Activated B cell treated with CpG ODN at 0.5 μM for 24 hours (primary cell): ENCODE measurements around the gene RPIA. TPM values are rescaled to one million over a fixed set of nuclear protein-coding genes. Genes with fewer than 3 reads are reported as not detected.

Experiments used
- ATAC-seq: fragments of 200-7000 bp; cut with Tn5 transposase; one replicate; pipeline ENCODE4 v1.10.0; 2021; ENCODE audit warnings: low read depth, mild to moderate bottlenecking, moderate library complexity
- CTCF ChIA-PET: fragments of 350-600 bp; sonication (Branson Sonifier 250); formaldehyde crosslinking; loops from one replicate; lab custom pipeline; 2021; ENCODE audit warnings: antibody characterized with exemption; lab: Charles Lee
- POLR2A ChIA-PET: fragments of 350-600 bp; sonication (Branson Sonifier 250); formaldehyde crosslinking; loops from one replicate; lab custom pipeline; 2021; ENCODE audit warnings: antibody characterized with exemption; lab: Charles Lee
- DNase-seq: peaks from one replicate; pipeline ENCODE4 v3.0.0; 2022
- H3K27ac Mint-ChIP-seq: one replicate; pipeline ENCODE4 v1.8.0; 2020; ENCODE audit warnings: mixed read lengths
- H3K27me3 Mint-ChIP-seq: one replicate; pipeline ENCODE4 v1.8.0; 2021; ENCODE audit warnings: mixed read lengths
- H3K36me3 Mint-ChIP-seq: one replicate; pipeline ENCODE4 v1.8.0; 2021; ENCODE audit warnings: low read depth, mixed read lengths
- H3K4me1 Mint-ChIP-seq: one replicate; pipeline ENCODE4 v1.8.0; 2021; ENCODE audit warnings: mixed read lengths
- H3K4me3 Mint-ChIP-seq: one replicate; pipeline ENCODE4 v1.8.0; 2020; ENCODE audit warnings: mild to moderate bottlenecking, mixed read lengths
- H3K9me3 Mint-ChIP-seq: one replicate; pipeline ENCODE4 v1.8.0; 2020; ENCODE audit warnings: mixed read lengths
- CTCF ChIP-seq: fragments of 200-600 bp; IDR thresholded peaks from one replicate; pipeline ENCODE4 v1.8.0; 2022; ENCODE audit warnings: antibody characterized with exemption, mild to moderate bottlenecking
- intact Hi-C: fragments of 100-400 bp; cut with micrococcal nuclease; formaldehyde crosslinking; loops from one replicate; pipeline ENCODE4 v1.15.1; 2024
- total RNA-seq: library from RNA; stranded (reverse); gene quantifications from 2 replicates; pipeline ENCODE4 v1.2.3, GENCODE V29; 2022

The RPIA gene
- total RNA-seq, 1 donor from 2014 or later = 35.9 TPM

DNA sequence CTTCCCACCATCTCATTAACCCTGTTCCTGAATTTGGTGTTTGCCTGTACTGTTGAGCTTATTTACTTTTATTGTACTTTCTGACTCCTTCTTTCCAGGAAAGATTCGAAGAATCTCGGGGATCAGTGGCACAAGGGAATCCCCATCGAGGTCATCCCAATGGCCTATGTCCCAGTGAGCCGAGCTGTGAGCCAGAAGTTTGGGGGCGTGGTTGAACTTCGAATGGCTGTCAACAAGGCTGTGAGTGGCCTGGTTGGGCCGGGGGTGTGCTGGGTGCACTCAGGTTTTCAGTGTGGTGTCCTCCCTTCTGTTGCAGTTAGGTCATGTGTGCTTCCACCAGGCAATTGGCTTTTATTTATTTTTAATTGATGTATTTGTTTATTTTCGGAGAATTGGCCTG lies 45.0 kb downstream of the RPIA start:
- DNase-seq (no peak), ATAC-seq (no peak)
- intact Hi-C loops = no loop called here
- no peaks in the 10 kb centered on the region for H3K27me3 Mint-ChIP-seq
- no peak overlapping the region for H3K4me3 Mint-ChIP-seq
- no peaks in the 10 kb centered on the region for H3K9me3 Mint-ChIP-seq
- peaks cover 66% of the 10 kb centered on the region for H3K36me3 Mint-ChIP-seq
- peaks cover 9% of the 10 kb centered on the region for H3K4me1 Mint-ChIP-seq
- POLR2A ChIA-PET = no interaction called here
- CTCF ChIA-PET = interaction anchor here (0.7 kb wide), 1 partner anchor 95 kb away, joined by 3 read pairs; no protein-coding TSS in a partner anchor
- TF ChIP-seq CTCF = no peak
- H3K27ac Mint-ChIP-seq = no peak overlapping the region

DNA sequence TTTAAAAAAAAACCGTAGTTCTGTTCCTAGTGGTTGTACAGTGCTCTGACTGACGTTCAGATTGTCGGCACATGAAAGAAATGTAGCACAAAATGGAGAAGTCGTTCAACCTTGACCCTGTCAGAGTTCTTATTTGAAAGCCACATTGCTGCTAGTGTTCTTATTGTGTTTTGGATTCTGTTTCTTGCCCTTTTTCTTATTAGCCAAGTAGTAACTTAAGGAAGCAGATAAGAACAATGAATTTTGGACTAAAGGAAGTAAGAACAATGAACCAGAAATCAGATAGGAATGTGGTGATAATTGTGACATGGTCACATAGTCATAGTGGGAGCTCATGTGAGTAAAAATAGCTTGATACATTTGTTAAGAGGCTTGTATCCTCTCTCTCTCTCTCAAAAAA lies 45.9 kb downstream of the RPIA start:
- H3K9me3 Mint-ChIP-seq = no peaks in the 10 kb centered on the region
- TF ChIP-seq CTCF = no peak
- peaks cover 75% of the 10 kb centered on the region for H3K36me3 Mint-ChIP-seq
- no peak overlapping the region for H3K4me3 Mint-ChIP-seq
- peaks cover 9% of the 10 kb centered on the region for H3K4me1 Mint-ChIP-seq
- no peak overlapping the region for H3K27ac Mint-ChIP-seq
- CTCF ChIA-PET = interaction anchor here (0.7 to 1.5 kb wide), 3 partner anchors 15 to 143 kb away, joined by 3 read pairs; no protein-coding TSS in a partner anchor
- POLR2A ChIA-PET = no interaction called here
- no peaks in the 10 kb centered on the region for H3K27me3 Mint-ChIP-seq
- DNase-seq (no peak), ATAC-seq (no peak)
- intact Hi-C loops = no loop called here

GRCh38 chr2:88738271-88738670 lies 46.8 kb downstream of the RPIA start:
- Mint-ChIP-seq H3K4me1 (peaks cover 6% of the 10 kb centered on the region), H3K27me3 (no peaks in the 10 kb centered on the region), H3K9me3 (no peaks in the 10 kb centered on the region), H3K27ac (no peak overlapping the region), H3K36me3 (peaks cover 79% of the 10 kb centered on the region), H3K4me3 (no peak overlapping the region)
- ChIA-PET CTCF (interaction anchor here (1.5 to 1.6 kb wide), 2 partner anchors 16 to 27 kb away, joined by 3 to 4 read pairs; no protein-coding TSS in a partner anchor), POLR2A (no interaction called here)
- ATAC-seq (no peak), DNase-seq (no peak)
- TF ChIP-seq CTCF = no peak
- intact Hi-C loops = no loop called here

DNA sequence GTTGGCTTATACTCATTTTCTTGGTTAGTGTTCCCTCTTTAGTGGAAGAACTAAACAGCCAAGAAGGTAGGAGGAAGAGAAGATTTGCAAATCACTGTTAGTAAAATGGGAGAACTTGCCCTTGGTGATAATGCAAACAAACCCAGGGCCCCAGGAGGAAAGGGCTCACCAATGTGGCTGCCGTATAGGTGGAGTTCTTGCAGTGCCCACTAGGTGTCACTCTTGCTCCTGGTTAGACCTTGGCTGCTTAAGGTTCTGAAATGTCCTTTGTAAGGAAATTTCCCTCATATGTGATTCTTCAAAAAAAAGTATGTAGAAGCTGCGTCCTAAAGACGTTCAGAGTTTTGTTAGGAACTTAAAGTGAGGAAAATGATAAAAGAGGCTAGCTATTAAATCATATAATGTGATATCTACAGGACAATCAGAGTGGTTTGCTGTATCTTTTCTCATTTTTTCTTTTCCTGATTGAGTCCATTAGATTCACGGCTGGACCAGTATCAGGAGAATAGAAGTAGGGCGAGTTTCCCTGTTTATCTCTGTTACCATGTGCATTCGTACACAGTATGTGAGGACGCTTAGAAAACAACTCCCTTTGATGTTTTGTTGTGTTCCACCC lies 48.6 kb downstream of the RPIA start:
- peaks cover 6% of the 10 kb centered on the region for H3K4me1 Mint-ChIP-seq

More for the DNA sequence above, 48.6 kb downstream of the RPIA start:
- H3K27me3 Mint-ChIP-seq = no peaks in the 10 kb centered on the region
- DNase-seq = peak; percentile 62
- ChIA-PET CTCF (interaction anchor here (0.6 to 2.7 kb wide), 11 partner anchors 11 to 140 kb away, joined by 3 to 16 read pairs (median 4); no protein-coding TSS in a partner anchor), POLR2A (interaction anchor here (0.6 to 1.5 kb wide), 2 partner anchors 92 to 96 kb away, joined by 3 to 5 read pairs; no protein-coding TSS in a partner anchor)
- TF ChIP-seq CTCF = peak; percentile 77
- peaks cover 87% of the 10 kb centered on the region for H3K36me3 Mint-ChIP-seq
- peak; percentile 96 for ATAC-seq
- H3K27ac Mint-ChIP-seq = peak overlapping the region; percentile 26
- H3K4me3 Mint-ChIP-seq = no peak overlapping the region
- peaks cover 3% of the 10 kb centered on the region for H3K9me3 Mint-ChIP-seq
- intact Hi-C loops = loop anchor here (5.0 to 10.0 kb wide), 4 partner anchors 92 to 405 kb away; no protein-coding TSS in a partner anchor
